Measurements from ENCODE around the gene SPATA17. TPM values are rescaled to one million over a fixed set of nuclear protein-coding genes. Genes with fewer than 3 reads are reported as not detected.
"Not testable (repeated sequence)": the region's sequence is repeated elsewhere in the genome, so short reads cannot be mapped to it uniquely, and the experiment has no call there.

The SPATA17 gene
- not detected for total RNA-seq

- Mint-ChIP-seq H3K27ac (peak within 1 kb of the TSS; percentile 96), H3K27me3 (peaks cover 2% of the 10 kb centered on the region), H3K36me3 (no peaks in the 10 kb centered on the region), H3K4me1 (ENCODE audit: low read depth) (peaks cover 28% of the 10 kb centered on the region), H3K9me3 (no peaks in the 10 kb centered on the region), H3K4me3 (peak within 1 kb of the TSS; percentile 88)
- POLR2A ChIA-PET: interaction anchor here (0.6 to 1.4 kb wide), 7 partner anchors 9 to 654 kb away, joined by 3 to 8 read pairs (median 3); partner anchors contain the start of gene RRP15
- CTCF ChIA-PET: interaction anchor here (0.6 to 1.6 kb wide), 4 partner anchors 9 to 89 kb away, joined by 3 to 9 read pairs (median 3); no protein-coding TSS in a partner anchor
- DNase-seq: peak; percentile 83
- intact Hi-C loops (cut with micrococcal nuclease): loop anchor here (1.0 to 5.0 kb wide), 3 partner anchors 11 to 1541 kb away; partner anchors contain the start of gene LYPLAL1
Measured at GRCh38 chr1:217630711-217631591, at the start of gene SPATA17, which contains the start of gene GPATCH2. Gene SPATA17 (plus strand): TSS chr1:217631344. CDS start chr1:217631379, 35 bp downstream. Gene GPATCH2 (minus strand): TSS chr1:217631090. CDS start chr1:217630971, 119 bp downstream.

GRCh38 chr1:217584286-217584811 lies 46.8 kb upstream of the SPATA17 start:
- CTCF ChIA-PET; H3K27ac Mint-ChIP-seq; H3K4me1 Mint-ChIP-seq (ENCODE audit: low read depth); H3K4me3 Mint-ChIP-seq; intact Hi-C loops (cut with micrococcal nuclease); POLR2A ChIA-PET; DNase-seq; H3K27me3 Mint-ChIP-seq; H3K9me3 Mint-ChIP-seq: not testable (repeated sequence)
- peaks cover 10% of the 10 kb centered on the region for H3K36me3 Mint-ChIP-seq

GRCh38 chr1:217585577-217585976 lies 45.6 kb upstream of the SPATA17 start:
- no peaks in the 10 kb centered on the region for H3K4me1 Mint-ChIP-seq (ENCODE audit: low read depth)
- no peak overlapping the region for H3K4me3 Mint-ChIP-seq
- intact Hi-C loops (cut with micrococcal nuclease): no loop called here
- no peak for DNase-seq
- no peaks in the 10 kb centered on the region for H3K9me3 Mint-ChIP-seq
- ChIA-PET POLR2A (no interaction called here), CTCF (no interaction called here)
- H3K27me3 Mint-ChIP-seq: no peaks in the 10 kb centered on the region
- no peak overlapping the region for H3K27ac Mint-ChIP-seq
- peaks cover 9% of the 10 kb centered on the region for H3K36me3 Mint-ChIP-seq

- DNase-seq: no peak
- H3K27ac Mint-ChIP-seq: no peak overlapping the region
- CTCF ChIA-PET: no interaction called here
- POLR2A ChIA-PET: no interaction called here
- H3K27me3 Mint-ChIP-seq: no peaks in the 10 kb centered on the region
- H3K4me1 Mint-ChIP-seq (ENCODE audit: low read depth): no peaks in the 10 kb centered on the region
- peaks cover 3% of the 10 kb centered on the region for H3K36me3 Mint-ChIP-seq
- H3K9me3 Mint-ChIP-seq: no peaks in the 10 kb centered on the region
- intact Hi-C loops (cut with micrococcal nuclease): no loop called here
- H3K4me3 Mint-ChIP-seq: no peak overlapping the region
Measured at GRCh38 chr1:217586586-217586985, 44.6 kb upstream of the SPATA17 start.

GRCh38 chr1:217590598-217590997 lies 40.5 kb upstream of the SPATA17 start:
- H3K27ac Mint-ChIP-seq: no peak overlapping the region
- H3K4me1 Mint-ChIP-seq (ENCODE audit: low read depth): no peaks in the 10 kb centered on the region
- no peaks in the 10 kb centered on the region for H3K27me3 Mint-ChIP-seq
- H3K9me3 Mint-ChIP-seq: no peaks in the 10 kb centered on the region
- DNase-seq: no peak
- intact Hi-C loops (cut with micrococcal nuclease): no loop called here
- ChIA-PET POLR2A (no interaction called here), CTCF (no interaction called here)
- no peaks in the 10 kb centered on the region for H3K36me3 Mint-ChIP-seq
- no peak overlapping the region for H3K4me3 Mint-ChIP-seq

- H3K4me3 Mint-ChIP-seq: no peak overlapping the region
- no peak overlapping the region for H3K27ac Mint-ChIP-seq
- intact Hi-C loops (cut with micrococcal nuclease): no loop called here
- POLR2A ChIA-PET: no interaction called here
- H3K27me3 Mint-ChIP-seq: no peaks in the 10 kb centered on the region
- no peaks in the 10 kb centered on the region for H3K9me3 Mint-ChIP-seq
- H3K4me1 Mint-ChIP-seq (ENCODE audit: low read depth): no peaks in the 10 kb centered on the region
- peaks cover 15% of the 10 kb centered on the region for H3K36me3 Mint-ChIP-seq
- CTCF ChIA-PET: no interaction called here
- DNase-seq: no peak
Measured at GRCh38 chr1:217599154-217599553, 32.0 kb upstream of the SPATA17 start.

GRCh38 chr1:217602380-217602779 lies 28.8 kb upstream of the SPATA17 start:
- intact Hi-C loops (cut with micrococcal nuclease): no loop called here
- DNase-seq: no peak
- H3K4me3 Mint-ChIP-seq: no peak overlapping the region
- no peaks in the 10 kb centered on the region for H3K4me1 Mint-ChIP-seq (ENCODE audit: low read depth)
- no peak overlapping the region for H3K27ac Mint-ChIP-seq
- POLR2A ChIA-PET: no interaction called here
- CTCF ChIA-PET: no interaction called here
- H3K36me3 Mint-ChIP-seq: peaks cover 20% of the 10 kb centered on the region
- H3K27me3 Mint-ChIP-seq: no peaks in the 10 kb centered on the region
- H3K9me3 Mint-ChIP-seq: no peaks in the 10 kb centered on the region

- H3K4me3 Mint-ChIP-seq: no peak overlapping the region
- DNase-seq: no peak
- no peak overlapping the region for H3K27ac Mint-ChIP-seq
- POLR2A ChIA-PET: no interaction called here
- H3K27me3 Mint-ChIP-seq: no peaks in the 10 kb centered on the region
- CTCF ChIA-PET: interaction anchor here (0.6 kb wide), 1 partner anchor 27 kb away, joined by 3 read pairs; no protein-coding TSS in a partner anchor
- no peaks in the 10 kb centered on the region for H3K9me3 Mint-ChIP-seq
- no peaks in the 10 kb centered on the region for H3K4me1 Mint-ChIP-seq (ENCODE audit: low read depth)
- H3K36me3 Mint-ChIP-seq: peaks cover 19% of the 10 kb centered on the region
- intact Hi-C loops (cut with micrococcal nuclease): no loop called here
Measured at GRCh38 chr1:217605390-217605789, 25.8 kb upstream of the SPATA17 start.

- ChIA-PET POLR2A (no interaction called here), CTCF (interaction anchor here (0.7 kb wide), 1 partner anchor 9 kb away, joined by 3 read pairs; no protein-coding TSS in a partner anchor)
- no peak for DNase-seq
- Mint-ChIP-seq H3K36me3 (peaks cover 31% of the 10 kb centered on the region), H3K4me1 (ENCODE audit: low read depth) (peaks cover 3% of the 10 kb centered on the region), H3K27me3 (no peaks in the 10 kb centered on the region), H3K9me3 (no peaks in the 10 kb centered on the region), H3K27ac (no peak overlapping the region), H3K4me3 (no peak overlapping the region)
- intact Hi-C loops (cut with micrococcal nuclease): no loop called here
Measured at GRCh38 chr1:217614200-217614712, 16.9 kb upstream of the SPATA17 start.

GRCh38 chr1:217617126-217617525 lies 14.0 kb upstream of the SPATA17 start:
- H3K4me1 Mint-ChIP-seq (ENCODE audit: low read depth): peaks cover 19% of the 10 kb centered on the region
- CTCF ChIA-PET: no interaction called here
- H3K9me3 Mint-ChIP-seq: no peaks in the 10 kb centered on the region
- no peak for DNase-seq
- intact Hi-C loops (cut with micrococcal nuclease): no loop called here
- no peaks in the 10 kb centered on the region for H3K27me3 Mint-ChIP-seq
- no peak overlapping the region for H3K27ac Mint-ChIP-seq
- no peak overlapping the region for H3K4me3 Mint-ChIP-seq
- POLR2A ChIA-PET: no interaction called here
- H3K36me3 Mint-ChIP-seq: peaks cover 24% of the 10 kb centered on the region

GRCh38 chr1:217620814-217621213 lies 10.3 kb upstream of the SPATA17 start:
- peaks cover 23% of the 10 kb centered on the region for H3K36me3 Mint-ChIP-seq
- no peak for DNase-seq
- intact Hi-C loops (cut with micrococcal nuclease): loop anchor here (1.0 to 10.0 kb wide), 4 partner anchors 9 to 664 kb away; partner anchors contain the start of gene RRP15
- no peak overlapping the region for H3K4me3 Mint-ChIP-seq
- H3K27ac Mint-ChIP-seq: no peak overlapping the region
- H3K9me3 Mint-ChIP-seq: no peaks in the 10 kb centered on the region
- POLR2A ChIA-PET: interaction anchor here (2.0 kb wide), 1 partner anchor 10 kb away, joined by 8 read pairs; the partner anchor contains the start of genes GPATCH2 and SPATA17
- CTCF ChIA-PET: interaction anchor here (1.6 kb wide), 1 partner anchor 10 kb away, joined by 9 read pairs; the partner anchor contains the start of genes GPATCH2 and SPATA17
- H3K4me1 Mint-ChIP-seq (ENCODE audit: low read depth): peaks cover 27% of the 10 kb centered on the region
- H3K27me3 Mint-ChIP-seq: no peaks in the 10 kb centered on the region

GRCh38 chr1:217622042-217622441 lies 9.1 kb upstream of the SPATA17 start:
- CTCF ChIA-PET: interaction anchor here (1.6 kb wide), 1 partner anchor 9 kb away, joined by 9 read pairs; the partner anchor contains the start of genes GPATCH2 and SPATA17
- no peak for DNase-seq
- POLR2A ChIA-PET: interaction anchor here (1.0 to 2.0 kb wide), 2 partner anchors 9 to 13 kb away, joined by 3 to 8 read pairs; partner anchors contain the start of genes GPATCH2 and SPATA17
- H3K4me1 Mint-ChIP-seq (ENCODE audit: low read depth): peaks cover 31% of the 10 kb centered on the region
- H3K36me3 Mint-ChIP-seq: peaks cover 19% of the 10 kb centered on the region
- intact Hi-C loops (cut with micrococcal nuclease): loop anchor here (5.0 to 10.0 kb wide), 2 partner anchors 125 to 663 kb away; partner anchors contain the start of gene RRP15
- no peaks in the 10 kb centered on the region for H3K27me3 Mint-ChIP-seq
- H3K9me3 Mint-ChIP-seq: no peaks in the 10 kb centered on the region
- H3K27ac Mint-ChIP-seq: no peak overlapping the region
- no peak overlapping the region for H3K4me3 Mint-ChIP-seq
